ENCODE data around the gene MRPS11. TPM values are rescaled to one million over a fixed set of nuclear protein-coding genes. Genes with fewer than 3 reads are reported as not detected.

Gene MRPS11
- 29.0 and 35.6 TPM in 2 replicates for total RNA-seq

GRCh38 chr15:88467073-88467934 lies at the start of gene MRPS11, which contains the start of gene MRPL46:
TSS of gene MRPS11 (plus strand) at chr15:88467708. CDS start at chr15:88467718, 10 bp downstream.
TSS of gene MRPL46 (minus strand) at chr15:88467388. CDS start at chr15:88467377, 11 bp downstream.

Other genes starting within 250 kb of the MRPS11 start
- not detected in 2 replicates for gene NTRK3, start 211.0 kb upstream of the MRPS11 start, total RNA-seq
- gene MRPL46, start 320 bp upstream of the MRPS11 start, total RNA-seq, result 12.2 and 15.1 TPM in 2 replicates
- gene DET1, start 79.0 kb downstream of the MRPS11 start, total RNA-seq, result 2.4 and 2.7 TPM in 2 replicates
- 28.3 and 40.2 TPM in 2 replicates for gene AEN, start 153.6 kb downstream of the MRPS11 start, total RNA-seq
- gene ISG20, start 171.3 kb downstream of the MRPS11 start, total RNA-seq, result 26.8 and 66.4 TPM in 2 replicates